Loucy (cell line): Measurements from ENCODE around the gene DCST1.

Experiments used
- CTCF ChIP-seq: fragments of 200-600 bp; sonication (generic); conservative IDR thresholded peaks from 2 replicates; pipeline ENCODE4 v1.5.1; 2014; ENCODE audit warnings: mild to moderate bottlenecking, antibody characterized with exemption, low read length
- EZH2phosphoT487 ChIP-seq: fragments of 200-600 bp; IDR thresholded peaks from 2 replicates; pipeline ENCODE4 v1.6.1; 2018; ENCODE audit warnings: antibody characterized with exemption, mild to moderate bottlenecking, moderate library complexity, borderline replicate concordance

GRCh38 chr1:155042789-155043188 lies 9.2 kb downstream of the DCST1 start:
- TF ChIP-seq CTCF (no peak), EZH2phosphoT487 (no peak)
